Body of pancreas (tissue), 4 donors: ENCODE measurements around the gene POU2AF2. TPM values are rescaled to one million over a fixed set of nuclear protein-coding genes. Genes with fewer than 3 reads are reported as not detected.

Experiments used
- ATAC-seq: fragments of 150-250 bp; one replicate; pipeline ENCODE4 v1.9.1; 2016
- DNase-seq, 4 donors: peaks; one replicate each; pipeline ENCODE4 v3.0.0-alpha.2; 2019
- H3K27ac ChIP-seq, 4 donors: fragments of 200-600 bp; sonication (generic); 1 replicate in 3 of 4; 2 replicates in 1 of 4; pipeline versions ENCODE4 v1.5.1 to v1.6.1; 2016 to 2019; ENCODE audit warnings: mild to moderate bottlenecking in 1 of 4, mixed read lengths in 1 of 4, moderate library complexity in 1 of 4
- H3K27me3 ChIP-seq, 2 donors: fragments of 200-600 bp; sonication (generic); one replicate each; pipeline ENCODE4 v1.6.0; 2016; ENCODE audit warnings: mild to moderate bottlenecking in 1 of 2
- H3K36me3 ChIP-seq, 2 donors: fragments of 200-600 bp; sonication (generic); replicated peaks in 1 of 2; 2 replicates each; pipeline ENCODE4 v1.5.1; 2016; ENCODE audit warnings: low read depth in 2 of 2; ENCODE audit not compliant: insufficient read depth in 1 of 2
- H3K4me1 ChIP-seq: fragments of 200-600 bp; sonication (generic); one replicate; pipeline ENCODE4 v1.6.0; 2016
- H3K4me3 ChIP-seq, 2 donors: fragments of 200-600 bp; sonication (generic); 1 replicate in 1 of 2; 2 replicates in 1 of 2; pipeline ENCODE4 v1.5.1; 2016 to 2019
- H3K9me3 ChIP-seq, 3 donors: fragments of 200-600 bp; sonication (generic); 1 replicate in 2 of 3; 2 replicates in 1 of 3; pipeline ENCODE4 v1.5.1; 2016
- POLR2A ChIP-seq, 3 donors: fragments of 450-650 bp; IDR thresholded peaks; one replicate each; pipeline ENCODE4 v1.6.1; 2016; ENCODE audit warnings: antibody characterized with exemption in 3 of 3, mild to moderate bottlenecking in 2 of 3
- WGBS, 2 donors: methylation state at CpG; one replicate each; pipeline ENCODE4 v1.1.5; 2017; 5-methylcytosine and 5-hydroxymethylcytosine counted together
- intact Hi-C: fragments of 100-400 bp; cut with DNase I; formaldehyde crosslinking; loops from one replicate; pipeline ENCODE4 v1.15.1; 2023
- total RNA-seq, 2 donors: library from RNA; depleted of rRNA; stranded (reverse); fragments of >200 nt; gene quantifications; one replicate each; pipeline ENCODE4 v1.1.0, GENCODE V29; 2016
- TF ChIP-seq, protein P1 (sequence below), 7 experiments: fragments of 450-650 bp in 4 of 7; fragments of 200-600 bp in 3 of 7; sonication (generic) in 3 of 7; IDR thresholded peaks; one replicate each; pipeline ENCODE4 v1.5.1; 2016 to 2019; ENCODE audit warnings: antibody characterized with exemption in 7 of 7

Gene POU2AF2
- total RNA-seq, 2 donors from 2014 or later: not detected

GRCh38 chr11:111231836-111232235, 13.7 kb upstream of the POU2AF2 start:
- intact Hi-C loops: no loop called here
- H3K4me3 ChIP-seq: no peak overlapping the region
- peaks cover 4% of the 10 kb centered on the region for H3K4me1 ChIP-seq
- ATAC-seq (no peak), DNase-seq (no peak)
- TF ChIP-seq, protein P1, sequence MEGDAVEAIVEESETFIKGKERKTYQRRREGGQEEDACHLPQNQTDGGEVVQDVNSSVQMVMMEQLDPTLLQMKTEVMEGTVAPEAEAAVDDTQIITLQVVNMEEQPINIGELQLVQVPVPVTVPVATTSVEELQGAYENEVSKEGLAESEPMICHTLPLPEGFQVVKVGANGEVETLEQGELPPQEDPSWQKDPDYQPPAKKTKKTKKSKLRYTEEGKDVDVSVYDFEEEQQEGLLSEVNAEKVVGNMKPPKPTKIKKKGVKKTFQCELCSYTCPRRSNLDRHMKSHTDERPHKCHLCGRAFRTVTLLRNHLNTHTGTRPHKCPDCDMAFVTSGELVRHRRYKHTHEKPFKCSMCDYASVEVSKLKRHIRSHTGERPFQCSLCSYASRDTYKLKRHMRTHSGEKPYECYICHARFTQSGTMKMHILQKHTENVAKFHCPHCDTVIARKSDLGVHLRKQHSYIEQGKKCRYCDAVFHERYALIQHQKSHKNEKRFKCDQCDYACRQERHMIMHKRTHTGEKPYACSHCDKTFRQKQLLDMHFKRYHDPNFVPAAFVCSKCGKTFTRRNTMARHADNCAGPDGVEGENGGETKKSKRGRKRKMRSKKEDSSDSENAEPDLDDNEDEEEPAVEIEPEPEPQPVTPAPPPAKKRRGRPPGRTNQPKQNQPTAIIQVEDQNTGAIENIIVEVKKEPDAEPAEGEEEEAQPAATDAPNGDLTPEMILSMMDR (IDR thresholded peaks at IDR 0.05): no peak
- TF ChIP-seq POLR2A (IDR thresholded peaks at IDR 0.05): no peak
- WGBS, 2 donors: 72 to 84% methylated on average over 3 of the region's 3 CpGs
- H3K36me3 ChIP-seq: no peaks in the 10 kb centered on the region
- H3K27me3 ChIP-seq: no peaks in the 10 kb centered on the region
- no peaks in the 10 kb centered on the region for H3K9me3 ChIP-seq
- H3K27ac ChIP-seq: no peak overlapping the region

- H3K27ac ChIP-seq: no peak overlapping the region
- no peaks in the 10 kb centered on the region for H3K4me1 ChIP-seq
- WGBS, 2 donors: 37 to 40% methylated on average over 2 of the region's 2 CpGs
- ATAC-seq (no peak), DNase-seq (no peak)
- no peaks in the 10 kb centered on the region for H3K36me3 ChIP-seq
- intact Hi-C loops: no loop called here
- no peaks in the 10 kb centered on the region for H3K27me3 ChIP-seq
- TF ChIP-seq, protein P1 (IDR thresholded peaks at IDR 0.05): no peak
- no peak for TF ChIP-seq POLR2A (IDR thresholded peaks at IDR 0.05)
- H3K9me3 ChIP-seq: no peaks in the 10 kb centered on the region
- no peak overlapping the region for H3K4me3 ChIP-seq
Measured at GRCh38 chr11:111236383-111236782, 9.1 kb upstream of the POU2AF2 start.

DNA sequence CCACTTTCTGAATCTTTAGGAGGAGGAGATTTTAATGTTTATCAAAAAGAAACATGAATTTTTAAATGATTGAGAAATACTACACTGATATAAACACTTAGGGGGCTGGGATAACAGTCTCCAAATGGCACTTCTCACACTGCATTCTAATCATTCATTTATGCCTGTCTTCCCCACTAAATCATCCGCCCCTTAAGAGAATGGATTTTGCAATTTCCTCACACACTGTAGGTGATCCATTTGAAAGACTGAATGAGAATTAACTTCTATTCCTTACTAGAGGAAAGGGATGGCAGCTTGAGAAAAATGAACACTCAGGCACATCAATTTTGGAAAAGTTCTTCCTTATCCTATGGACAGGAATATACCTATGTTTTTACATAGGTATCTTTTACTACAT, 7.6 kb upstream of the POU2AF2 start:
- TF ChIP-seq POLR2A (IDR thresholded peaks at IDR 0.05): no peak
- TF ChIP-seq, protein P1 (IDR thresholded peaks at IDR 0.05): no peak
- Histone ChIP-seq H3K27me3 (no peaks in the 10 kb centered on the region), H3K4me3 (no peak overlapping the region), H3K4me1 (no peaks in the 10 kb centered on the region), H3K36me3 (no peaks in the 10 kb centered on the region), H3K9me3 (no peaks in the 10 kb centered on the region), H3K27ac (no peak overlapping the region)
- ATAC-seq (no peak), DNase-seq (no peak)
- intact Hi-C loops: no loop called here
- WGBS, 2 donors: 64 to 74% methylated on average over 1 of the region's 1 CpG

DNA sequence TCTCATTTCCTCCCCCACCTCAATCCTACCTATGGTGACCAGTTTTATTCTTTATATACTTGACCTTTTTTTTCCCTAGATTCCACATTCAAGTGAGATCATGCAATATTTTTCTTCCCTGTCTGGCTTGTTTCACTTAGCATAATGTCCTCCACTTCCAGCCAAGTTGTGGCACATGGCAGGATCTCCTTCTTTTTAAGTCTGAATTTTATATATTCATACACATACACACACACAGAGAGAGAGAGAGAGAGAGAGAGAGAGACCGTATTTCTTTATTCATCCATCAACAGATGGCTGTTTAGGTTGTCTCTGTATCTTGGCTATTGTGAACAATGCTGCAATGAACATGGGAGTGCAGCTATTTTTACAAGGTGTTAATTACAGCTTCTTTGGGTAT, 1.4 kb downstream of the POU2AF2 start:
- no peaks in the 10 kb centered on the region for H3K4me1 ChIP-seq
- H3K36me3 ChIP-seq: no peaks in the 10 kb centered on the region
- H3K4me3 ChIP-seq: no peak overlapping the region
- no peak for DNase-seq
- H3K9me3 ChIP-seq: no peaks in the 10 kb centered on the region
- TF ChIP-seq, protein P1 (IDR thresholded peaks at IDR 0.05): no peak
- no peak for TF ChIP-seq POLR2A (IDR thresholded peaks at IDR 0.05)
- ATAC-seq: no peak
- no peak overlapping the region for H3K27ac ChIP-seq
- 67 to 68% methylated on average over 1 of the region's 1 CpG for WGBS, 2 donors
- H3K27me3 ChIP-seq: no peaks in the 10 kb centered on the region
- intact Hi-C loops: no loop called here

GRCh38 chr11:111250936-111251335, 5.4 kb downstream of the POU2AF2 start:
- no peak overlapping the region for H3K4me3 ChIP-seq
- WGBS, 2 donors: 48 to 54% methylated on average over 2 of the region's 2 CpGs
- intact Hi-C loops: no loop called here
- no peaks in the 10 kb centered on the region for H3K27me3 ChIP-seq
- H3K36me3 ChIP-seq: no peaks in the 10 kb centered on the region
- no peaks in the 10 kb centered on the region for H3K4me1 ChIP-seq
- H3K9me3 ChIP-seq: no peaks in the 10 kb centered on the region
- no peak overlapping the region for H3K27ac ChIP-seq
- DNase-seq (no peak), ATAC-seq (no peak)
- TF ChIP-seq, protein P1 (IDR thresholded peaks at IDR 0.05): no peak
- TF ChIP-seq POLR2A (IDR thresholded peaks at IDR 0.05): no peak
